ENCODE measurements around the gene ZFYVE1.
"Not testable (repeated sequence)": the region's sequence is repeated elsewhere in the genome, so short reads cannot be mapped to it uniquely, and the experiment has no call there.

Gene ZFYVE1
- 14.3 to 24.8 reads per million in 2 donors for total RNA-seq

GRCh38 chr14:73026845-73027542 is at the start of gene ZFYVE1:
ZFYVE1 (minus strand) TSS chr14:73027106; CDS start chr14:73024508, 2,598 bp downstream.
- peak; percentile 71 to 98 (median 85) for DNase-seq

- DNase-seq = no peak
Observed at GRCh38 chr14:73069585-73069984, 42.7 kb upstream of the ZFYVE1 start.

- peak in 1 of 5 experiments; percentile 8 for DNase-seq
Observed at GRCh38 chr14:73058922-73059673, 32.2 kb upstream of the ZFYVE1 start.

GRCh38 chr14:73058224-73058921 is 31.5 kb upstream of the ZFYVE1 start, which contains the start of gene RBM25:
RBM25 (plus strand) TSS chr14:73058534; CDS start chr14:73071642, 13,108 bp downstream.
- DNase-seq = peak; percentile 78 to 99 (median 94)

GRCh38 chr14:73057944-73058223 is 31.0 kb upstream of the ZFYVE1 start:
- no peak for DNase-seq

GRCh38 chr14:73055251-73055650 is 28.3 kb upstream of the ZFYVE1 start:
- DNase-seq = no peak

GRCh38 chr14:73049428-73049827 is 22.5 kb upstream of the ZFYVE1 start:
- no peak for DNase-seq

- no peak for DNase-seq
Observed at GRCh38 chr14:73047808-73048207, 20.9 kb upstream of the ZFYVE1 start.

- not testable (repeated sequence) for DNase-seq
Observed at GRCh38 chr14:73036706-73037450, 10.0 kb upstream of the ZFYVE1 start.

GRCh38 chr14:73027984-73028383 is 1.1 kb upstream of the ZFYVE1 start:
- no peak for DNase-seq

GRCh38 chr14:73027546-73027945 is 640 bp upstream of the ZFYVE1 start:
- no peak for DNase-seq

- peak in 1 of 5 experiments; percentile 11 for DNase-seq
Observed at GRCh38 chr14:73026243-73026844, 562 bp downstream of the ZFYVE1 start.

- no peak for DNase-seq
Observed at GRCh38 chr14:73025544-73025943, 1.4 kb downstream of the ZFYVE1 start.

GRCh38 chr14:73022051-73022450 is 4.9 kb downstream of the ZFYVE1 start:
- no peak for DNase-seq

GRCh38 chr14:73016011-73016410 is 10.9 kb downstream of the ZFYVE1 start:
- not testable (repeated sequence) for DNase-seq

- not testable (repeated sequence) for DNase-seq
Observed at GRCh38 chr14:73015552-73015951, 11.4 kb downstream of the ZFYVE1 start.

- peak in 1 of 5 experiments; percentile 82 for DNase-seq
Observed at GRCh38 chr14:73014105-73014504, 12.8 kb downstream of the ZFYVE1 start.

GRCh38 chr14:73011189-73011588 is 15.7 kb downstream of the ZFYVE1 start:
- not testable (repeated sequence) for DNase-seq

GRCh38 chr14:73008501-73008900 is 18.4 kb downstream of the ZFYVE1 start:
- DNase-seq = no peak

GRCh38 chr14:73007835-73008234 is 19.1 kb downstream of the ZFYVE1 start:
- no peak for DNase-seq

- DNase-seq = not testable (repeated sequence)
Observed at GRCh38 chr14:73004641-73005040, 22.3 kb downstream of the ZFYVE1 start.

- DNase-seq = no peak
Observed at GRCh38 chr14:73003681-73004080, 23.2 kb downstream of the ZFYVE1 start.

Measured in T-helper 2 cell (primary cell).